Stimulated activated naive CD8-positive, alpha-beta T cell treated with anti-CD3 and anti-CD28 coated beads, Interleukin-15, Interleukin-2, amounts not matched to agents 100 U/mL and 50 U/mL, for 24 hours (primary cell): ENCODE measurements around the gene ADGRD1.
"Not testable (repeated sequence)": the region's sequence is repeated elsewhere in the genome, so short reads cannot be mapped to it uniquely, and the experiment has no call there.

Source experiments
- ATAC-seq: fragments of 150-1000 bp; cut with Tn5 transposase; one replicate; pipeline ENCODE4 v1.10.0; 2021
- DNase-seq: peaks from one replicate; pipeline ENCODE4 v3.0.0; 2021

The ADGRD1 gene

GRCh38 chr12:131121705-131122405, 168.1 kb downstream of the ADGRD1 start:
- ATAC-seq (no peak), DNase-seq (no peak)

GRCh38 chr12:131122631-131123030, 168.9 kb downstream of the ADGRD1 start:
- no peak for ATAC-seq
- DNase-seq, result no peak

- DNase-seq, result no peak
- no peak for ATAC-seq
Observed at GRCh38 chr12:131123817-131124216, 170.1 kb downstream of the ADGRD1 start.

- no peak for ATAC-seq
Observed at GRCh38 chr12:131124487-131125280, 171.0 kb downstream of the ADGRD1 start.

DNA sequence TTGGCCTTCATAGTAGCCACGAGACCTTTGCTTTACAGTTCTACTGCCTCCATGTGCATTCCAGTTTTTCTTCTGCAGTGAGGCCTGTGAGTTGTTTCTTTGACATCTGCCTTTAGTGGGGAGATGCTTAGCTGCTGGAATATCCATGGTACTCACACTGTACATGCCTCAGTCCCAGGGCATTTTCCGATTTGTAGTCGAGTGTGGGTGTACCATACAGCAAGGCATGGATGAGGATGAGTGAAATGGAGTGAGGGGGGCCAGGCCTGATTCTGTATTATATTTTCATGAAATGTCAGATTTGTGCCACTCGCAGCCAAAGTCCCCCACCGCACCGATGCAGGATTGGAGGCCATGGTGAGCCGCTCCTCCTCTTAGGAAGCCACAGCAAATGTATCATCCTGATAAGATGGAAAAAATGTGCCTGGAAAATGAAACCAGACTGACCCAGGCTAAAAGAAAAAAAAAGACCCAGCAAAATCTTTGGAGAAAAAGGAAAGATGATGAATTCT, 173.0 kb downstream of the ADGRD1 start:
- no peak for DNase-seq
- ATAC-seq, result no peak

More at GRCh38 chr12:131124487-131125280, 171.0 kb downstream of the ADGRD1 start:
- DNase-seq, result no peak

DNA sequence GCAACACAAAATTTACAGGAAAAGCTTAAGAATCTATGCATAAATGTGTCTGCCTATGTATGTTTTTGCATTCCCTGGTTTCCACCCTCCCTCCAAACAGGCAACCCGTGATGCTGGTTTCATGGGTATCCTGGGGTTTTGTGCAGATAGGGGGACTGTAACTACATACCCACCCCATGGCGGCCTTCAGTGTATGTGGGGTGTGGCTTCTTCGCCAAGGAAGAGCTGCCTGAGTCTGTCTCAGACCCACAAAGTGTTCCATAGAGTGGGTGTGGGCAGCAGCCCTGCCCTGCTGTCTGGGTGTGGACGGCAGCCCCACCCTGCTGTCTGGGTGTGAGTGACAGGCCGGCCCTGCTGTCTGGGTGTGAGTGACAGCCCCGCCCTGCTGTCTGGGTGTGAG, 174.8 kb downstream of the ADGRD1 start:
- ATAC-seq (no peak), DNase-seq (no peak)

DNA sequence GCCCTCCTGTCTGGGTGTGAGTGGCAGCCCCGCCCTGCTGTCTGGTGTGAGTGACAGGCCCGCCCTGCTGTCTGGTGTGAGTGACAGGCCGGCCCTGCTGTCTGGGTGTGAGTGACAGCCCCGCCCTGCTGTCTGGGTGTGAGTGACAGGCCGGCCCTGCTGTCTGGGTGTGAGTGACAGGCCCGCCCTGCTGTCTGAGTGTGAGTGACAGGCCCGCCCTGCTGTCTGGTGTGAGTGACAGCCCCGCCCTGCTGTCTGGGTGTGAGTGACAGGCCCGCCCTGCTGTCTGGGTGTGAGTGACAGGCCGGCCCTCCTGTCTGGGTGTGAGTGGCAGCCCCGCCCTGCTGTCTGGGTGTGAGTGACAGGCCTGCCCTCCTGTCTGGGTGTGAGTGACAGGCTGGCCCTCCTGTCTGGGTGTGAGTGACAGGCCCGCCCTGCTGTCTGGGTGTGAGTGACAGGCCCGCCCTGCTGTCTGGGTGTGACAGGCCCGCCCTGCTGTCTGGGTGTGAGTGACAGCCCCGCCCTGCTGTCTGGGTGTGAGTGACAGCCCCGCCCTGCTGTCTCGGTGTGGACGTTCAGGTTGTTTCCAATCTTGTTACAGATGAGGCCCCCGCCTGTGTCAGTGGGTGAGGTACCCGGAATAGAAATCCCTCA, 175.4 kb downstream of the ADGRD1 start:
- not testable (repeated sequence) for ATAC-seq, DNase-seq

- ATAC-seq (no peak), DNase-seq (no peak)
Observed at GRCh38 chr12:131129839-131130238, 176.1 kb downstream of the ADGRD1 start.

- DNase-seq (no peak), ATAC-seq (no peak)
Observed at GRCh38 chr12:131130311-131130911, 176.7 kb downstream of the ADGRD1 start.

- DNase-seq (no peak), ATAC-seq (no peak)
Observed at GRCh38 chr12:131131077-131131807, 177.5 kb downstream of the ADGRD1 start.

- DNase-seq (no peak), ATAC-seq (no peak)
Observed at GRCh38 chr12:131131808-131132117, 178.1 kb downstream of the ADGRD1 start.

- ATAC-seq (peak; percentile 74), DNase-seq (peak; percentile 89)
Observed at GRCh38 chr12:131132118-131132892, 178.6 kb downstream of the ADGRD1 start.

DNA sequence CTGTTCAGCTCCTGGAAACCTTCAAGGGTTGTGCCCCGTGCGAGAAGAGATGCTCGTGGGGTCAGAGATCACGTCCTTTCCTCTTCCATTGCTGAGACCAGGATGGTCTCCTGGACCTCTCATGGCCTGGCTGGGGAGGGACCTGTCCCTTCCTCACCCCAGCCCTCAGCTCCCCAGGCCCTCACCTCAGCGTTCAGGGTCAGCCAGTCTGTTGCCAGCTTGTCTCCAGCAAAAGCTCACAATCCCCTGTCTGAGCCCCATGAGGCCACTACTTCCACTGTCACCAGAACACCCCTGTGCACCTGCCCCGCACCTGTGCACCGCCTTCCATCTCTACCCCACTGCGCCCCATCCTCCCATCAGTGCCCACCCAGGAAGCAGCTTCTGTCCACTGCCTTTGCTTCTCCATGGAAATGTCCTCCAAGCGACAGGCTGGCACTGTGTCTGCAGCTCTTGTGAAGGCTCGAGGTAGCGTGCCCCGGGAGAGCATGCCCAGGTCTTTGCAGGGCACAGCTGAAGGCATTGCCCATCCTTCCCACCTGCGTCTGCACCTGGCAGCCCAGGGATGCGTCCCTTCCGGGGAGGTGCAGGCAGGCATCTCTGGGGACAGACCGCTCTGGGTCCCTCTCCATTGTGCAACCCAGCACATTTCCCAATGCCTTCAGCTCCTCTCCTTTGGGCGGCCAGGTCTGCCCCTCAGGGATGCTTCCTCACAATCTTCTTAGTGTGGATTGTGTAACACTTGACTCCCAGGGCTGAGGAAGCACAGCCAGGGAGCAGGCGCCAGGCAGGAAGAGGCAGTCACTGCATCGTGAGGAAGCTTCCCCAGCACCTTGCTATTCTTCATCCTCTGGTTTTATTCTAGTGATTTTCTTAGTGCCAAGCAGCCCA, 179.6 kb downstream of the ADGRD1 start:
- DNase-seq (no peak), ATAC-seq (no peak)

DNA sequence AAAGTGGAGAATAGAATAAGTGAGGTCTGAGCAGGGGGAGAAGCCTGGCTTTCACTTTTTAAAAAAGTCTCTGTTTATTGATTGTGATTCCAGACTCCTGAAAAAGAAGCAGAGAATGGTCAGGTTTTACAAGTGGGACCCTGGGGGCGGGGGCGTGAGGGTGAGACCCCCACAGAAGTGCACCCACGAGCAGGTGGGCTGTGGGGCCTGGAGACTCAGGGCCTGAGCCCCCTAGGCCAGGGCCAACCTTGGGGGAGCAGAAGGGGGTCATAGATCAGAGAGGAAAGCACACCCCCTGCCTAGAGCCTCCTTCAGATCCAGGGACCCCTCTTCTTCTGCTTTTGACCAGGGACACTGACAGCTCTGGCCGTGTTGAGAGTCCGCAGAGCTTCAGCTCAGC, 180.3 kb downstream of the ADGRD1 start:
- ATAC-seq (no peak), DNase-seq (no peak)

- ATAC-seq (no peak), DNase-seq (no peak)
Observed at GRCh38 chr12:131134523-131135310, 181.0 kb downstream of the ADGRD1 start.

DNA sequence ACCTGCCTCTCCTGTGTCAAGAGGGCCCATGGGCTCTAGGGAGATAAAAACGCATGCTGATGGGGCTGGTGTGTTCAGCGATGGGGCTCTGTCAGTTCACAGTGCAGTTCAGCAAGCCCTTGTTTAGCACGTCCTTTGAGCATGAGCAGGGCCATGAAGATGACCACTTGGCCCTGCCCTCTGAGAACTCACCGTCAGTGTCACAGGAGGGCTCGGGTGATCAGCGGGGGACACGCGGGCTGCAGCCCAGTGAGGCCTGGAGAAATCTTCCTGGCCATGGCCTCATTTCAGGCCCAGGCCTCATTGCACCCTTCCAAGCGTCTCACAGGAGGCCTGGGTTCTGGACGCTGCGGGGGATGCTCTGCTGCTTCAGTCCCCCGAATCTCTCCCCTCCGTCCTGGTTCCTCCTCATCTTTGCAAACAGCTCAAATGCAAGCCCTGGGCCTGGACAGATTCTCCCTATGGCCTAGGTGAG, 181.6 kb downstream of the ADGRD1 start:
- ATAC-seq (no peak), DNase-seq (no peak)

GRCh38 chr12:131135786-131136538, 182.3 kb downstream of the ADGRD1 start:
- DNase-seq (no peak), ATAC-seq (no peak)

GRCh38 chr12:131136539-131136872, 182.8 kb downstream of the ADGRD1 start:
- DNase-seq, result no peak
- no peak for ATAC-seq
